Measurements from ENCODE around the gene VPS37C. TPM values are rescaled to one million over a fixed set of nuclear protein-coding genes. Genes with fewer than 3 reads are reported as not detected.

The VPS37C gene
- polyA plus RNA-seq, 2 of the 4 experiments (the other 2 are of a cell fraction): 8.9 to 11.3 TPM

DNA sequence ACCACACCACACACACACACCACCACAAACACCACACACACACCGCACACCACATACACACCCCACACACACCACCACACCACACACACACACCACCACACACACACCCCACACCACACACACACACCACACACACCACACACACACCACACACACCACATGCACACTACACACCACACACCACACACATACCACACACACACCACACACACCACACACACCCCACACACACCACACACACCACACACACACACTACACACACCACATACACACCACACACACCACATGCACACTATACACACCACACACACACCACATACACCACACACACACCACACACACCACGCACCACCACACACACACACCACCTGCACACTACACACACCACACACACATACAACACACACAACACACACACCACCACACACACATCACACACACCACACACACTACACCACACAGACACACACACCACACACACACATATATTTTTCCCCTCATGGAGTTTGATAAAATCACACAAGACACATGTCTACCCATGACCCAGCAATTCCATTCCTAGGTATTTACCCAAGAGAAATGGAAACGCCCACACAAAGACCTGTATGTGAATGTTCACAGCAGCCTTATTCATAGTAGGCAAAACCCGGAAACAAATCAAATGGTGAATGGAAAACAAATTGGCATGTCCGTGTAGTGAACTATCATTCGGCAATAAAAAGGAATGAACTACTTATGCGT is 44.6 kb downstream of the VPS37C start:
- FAIRE-seq (no peak), ATAC-seq (no peak), DNase-seq (ENCODE audit: low read depth in 1 of 2, low spot score in 1 of 2) (no peak)
- TF ChIP-seq BCL3 (IDR thresholded peaks at IDR 0.05): no peak
- Histone ChIP-seq H3K4me3 (no peak overlapping the region), H3K27ac (no peak overlapping the region), H3K4me1 (peaks cover 8% of the 10 kb centered on the region), H3K4me2 (no peak overlapping the region), H3K9me3 (no peaks in the 10 kb centered on the region)
- CTCF ChIA-PET: interaction anchor here (1.5 kb wide), 1 partner anchor 286 kb away, joined by 3 read pairs; no protein-coding TSS in a partner anchor
- POLR2A ChIA-PET: no interaction called here
- WGBS (ENCODE audit: missing lambda C conversion rate): 72% methylated on average over 7 of the region's 7 CpGs

GRCh38 chr11:61115498-61116224 is 45.6 kb downstream of the VPS37C start:
- 63% methylated on average over 20 of the region's 21 CpGs for WGBS (ENCODE audit: missing lambda C conversion rate)
- ATAC-seq (no peak; a peak in 1 of 6 replicates), DNase-seq (ENCODE audit: low read depth in 1 of 2, low spot score in 1 of 2) (no peak), FAIRE-seq (no peak)
- ChIA-PET POLR2A (no interaction called here), CTCF (interaction anchor here (0.9 to 1.5 kb wide), 2 partner anchors 217 to 285 kb away, joined by 3 read pairs; no protein-coding TSS in a partner anchor)
- Histone ChIP-seq H3K4me3 (no peak overlapping the region), H3K9me3 (no peaks in the 10 kb centered on the region), H3K27ac (no peak overlapping the region), H3K4me1 (no peaks in the 10 kb centered on the region; the same call in 2 of the 3 replicates), H3K4me2 (no peak overlapping the region)
- TF ChIP-seq HOXA7 (CRISPR knock-in tag; IDR thresholded peaks at IDR 0.05) (no peak), EHF (CRISPR knock-in tag; IDR thresholded peaks at IDR 0.05) (no peak), KDM5A (IDR thresholded peaks at IDR 0.05) (no peak), CBX8 (IDR thresholded peaks at IDR 0.05) (no peak), CHD2 (IDR thresholded peaks at IDR 0.05; ENCODE audit: low read length, partially characterized antibody) (no peak)
- TF ChIP-seq, protein P1, sequence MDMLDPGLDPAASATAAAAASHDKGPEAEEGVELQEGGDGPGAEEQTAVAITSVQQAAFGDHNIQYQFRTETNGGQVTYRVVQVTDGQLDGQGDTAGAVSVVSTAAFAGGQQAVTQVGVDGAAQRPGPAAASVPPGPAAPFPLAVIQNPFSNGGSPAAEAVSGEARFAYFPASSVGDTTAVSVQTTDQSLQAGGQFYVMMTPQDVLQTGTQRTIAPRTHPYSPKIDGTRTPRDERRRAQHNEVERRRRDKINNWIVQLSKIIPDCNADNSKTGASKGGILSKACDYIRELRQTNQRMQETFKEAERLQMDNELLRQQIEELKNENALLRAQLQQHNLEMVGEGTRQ (IDR thresholded peaks at IDR 0.05): no peak

- no peaks in the 10 kb centered on the region for H3K4me1 ChIP-seq
- no peak overlapping the region for H3K27ac ChIP-seq
- WGBS (ENCODE audit: missing lambda C conversion rate): 80% methylated on average over 8 of the region's 8 CpGs
- H3K4me2 ChIP-seq: no peak overlapping the region
- H3K9me3 ChIP-seq: no peaks in the 10 kb centered on the region
- ChIA-PET POLR2A (no interaction called here), CTCF (interaction anchor here (1.3 kb wide), 1 partner anchor 199 kb away, joined by 3 read pairs; no protein-coding TSS in a partner anchor)
- DNase-seq (ENCODE audit: low read depth in 1 of 2, low spot score in 1 of 2): no peak
- FAIRE-seq: no peak
- TF ChIP-seq NPAS2 (CRISPR knock-in tag; IDR thresholded peaks at IDR 0.05; ENCODE audit: borderline replicate concordance) (no peak), CBX2 (IDR thresholded peaks at IDR 0.05; ENCODE audit: borderline replicate concordance, low read depth) (no peak), ZFP36 (IDR thresholded peaks at IDR 0.05; ENCODE audit: borderline replicate concordance, partially characterized antibody) (no peak), FOSL2 (IDR thresholded peaks at IDR 0.05) (no peak), FOSL2 (CRISPR knock-in tag; IDR thresholded peaks at IDR 0.05) (no peak), KDM1A (IDR thresholded peaks at IDR 0.05; ENCODE audit: low read depth) (no peak), JUN (IDR thresholded peaks at IDR 0.05) (no peak), ZNF302 (CRISPR knock-in tag; IDR thresholded peaks at IDR 0.05) (no peak), CTCF (IDR thresholded peaks at IDR 0.05) (no peak), ZSCAN20 (CRISPR knock-in tag; IDR thresholded peaks at IDR 0.05) (no peak), SREBF2 (IDR thresholded peaks at IDR 0.05) (no peak), EP300 (IDR thresholded peaks at IDR 0.05) (no peak), KDM5A (IDR thresholded peaks at IDR 0.05) (no peak)
- TF ChIP-seq, protein P2, sequence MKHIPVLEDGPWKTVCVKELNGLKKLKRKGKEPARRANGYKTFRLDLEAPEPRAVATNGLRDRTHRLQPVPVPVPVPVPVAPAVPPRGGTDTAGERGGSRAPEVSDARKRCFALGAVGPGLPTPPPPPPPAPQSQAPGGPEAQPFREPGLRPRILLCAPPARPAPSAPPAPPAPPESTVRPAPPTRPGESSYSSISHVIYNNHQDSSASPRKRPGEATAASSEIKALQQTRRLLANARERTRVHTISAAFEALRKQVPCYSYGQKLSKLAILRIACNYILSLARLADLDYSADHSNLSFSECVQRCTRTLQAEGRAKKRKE (CRISPR knock-in tag; IDR thresholded peaks at IDR 0.05; ENCODE audit: low read depth): no peak
- TF ChIP-seq, protein P3, sequence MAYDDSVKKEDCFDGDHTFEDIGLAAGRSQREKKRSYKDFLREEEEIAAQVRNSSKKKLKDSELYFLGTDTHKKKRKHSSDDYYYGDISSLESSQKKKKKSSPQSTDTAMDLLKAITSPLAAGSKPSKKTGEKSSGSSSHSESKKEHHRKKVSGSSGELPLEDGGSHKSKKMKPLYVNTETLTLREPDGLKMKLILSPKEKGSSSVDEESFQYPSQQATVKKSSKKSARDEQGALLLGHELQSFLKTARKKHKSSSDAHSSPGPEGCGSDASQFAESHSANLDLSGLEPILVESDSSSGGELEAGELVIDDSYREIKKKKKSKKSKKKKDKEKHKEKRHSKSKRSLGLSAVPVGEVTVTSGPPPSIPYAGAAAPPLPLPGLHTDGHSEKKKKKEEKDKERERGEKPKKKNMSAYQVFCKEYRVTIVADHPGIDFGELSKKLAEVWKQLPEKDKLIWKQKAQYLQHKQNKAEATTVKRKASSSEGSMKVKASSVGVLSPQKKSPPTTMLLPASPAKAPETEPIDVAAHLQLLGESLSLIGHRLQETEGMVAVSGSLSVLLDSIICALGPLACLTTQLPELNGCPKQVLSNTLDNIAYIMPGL (CRISPR knock-in tag; IDR thresholded peaks at IDR 0.05; ENCODE audit: borderline replicate concordance): no peak
- no peak overlapping the region for H3K4me3 ChIP-seq
- no peak for ATAC-seq
Measured at GRCh38 chr11:61114913-61115312, 46.3 kb downstream of the VPS37C start.
